Measurements from ENCODE around the gene LETMD1. TPM values are rescaled to one million over a fixed set of nuclear protein-coding genes. Genes with fewer than 3 reads are reported as not detected.
"Not testable (repeated sequence)": the region's sequence is repeated elsewhere in the genome, so short reads cannot be mapped to it uniquely, and the experiment has no call there.

Gene LETMD1
- 100 to 1,000 TPM in 1 of 2 donors, 10 to 100 TPM in 1; 91.0 to 124 TPM for total RNA-seq

GRCh38 chr12:51047655-51048540 is at the start of gene LETMD1:
LETMD1 (plus strand) TSS chr12:51048327; CDS start chr12:51048357, 30 bp downstream.
- ATAC-seq = peak; percentile 98
- DNase-seq (ENCODE audit: low spot score in 2 of 2) = peak; percentile 90 to 94
- peak within 1 kb of the TSS; percentile 90 to 93 for H3K27ac Mint-ChIP-seq
- H3K9me3 Mint-ChIP-seq = no peaks in the 10 kb centered on the region
- peaks cover 11 to 15% of the 10 kb centered on the region in 2 donors for H3K36me3 Mint-ChIP-seq

GRCh38 chr12:50999093-50999492 is 49.0 kb upstream of the LETMD1 start:
- H3K27ac Mint-ChIP-seq = peak overlapping the region in 1 of 2 donors; percentile 6
- DNase-seq (ENCODE audit: low spot score in 2 of 2) (no peak), ATAC-seq (no peak)
- peaks cover 13 to 40% of the 10 kb centered on the region in 2 donors for H3K36me3 Mint-ChIP-seq
- no peaks in the 10 kb centered on the region for H3K9me3 Mint-ChIP-seq

GRCh38 chr12:51000245-51000644 is 47.9 kb upstream of the LETMD1 start:
- ATAC-seq (peak in 1 of 2 donors; percentile 87), DNase-seq (ENCODE audit: low spot score in 2 of 2) (no peak)
- H3K36me3 Mint-ChIP-seq = peaks cover 6 to 32% of the 10 kb centered on the region in 2 donors
- H3K27ac Mint-ChIP-seq = peak overlapping the region; percentile 72 to 81
- no peaks in the 10 kb centered on the region for H3K9me3 Mint-ChIP-seq

- peaks cover 6 to 28% of the 10 kb centered on the region in 2 donors for H3K36me3 Mint-ChIP-seq
Measured at GRCh38 chr12:51001799-51002198, 46.3 kb upstream of the LETMD1 start.

GRCh38 chr12:51004504-51004903 is 43.6 kb upstream of the LETMD1 start:
- Mint-ChIP-seq H3K36me3 (peaks cover 11 to 38% of the 10 kb centered on the region in 2 donors), H3K9me3 (no peaks in the 10 kb centered on the region), H3K27ac (no peak overlapping the region)
- no peak for ATAC-seq
- no peak for DNase-seq (ENCODE audit: low spot score in 2 of 2)

More at GRCh38 chr12:51001799-51002198, 46.3 kb upstream of the LETMD1 start:
- DNase-seq (ENCODE audit: low spot score in 2 of 2) = no peak
- Mint-ChIP-seq H3K9me3 (no peaks in the 10 kb centered on the region), H3K27ac (peak overlapping the region in 1 of 2 donors; percentile 53)
- no peak for ATAC-seq

- H3K36me3 Mint-ChIP-seq = peaks cover 11 to 36% of the 10 kb centered on the region in 2 donors
Measured at GRCh38 chr12:51005030-51005429, 43.1 kb upstream of the LETMD1 start.

GRCh38 chr12:51005671-51006070 is 42.5 kb upstream of the LETMD1 start:
- no peak for DNase-seq (ENCODE audit: low spot score in 2 of 2)
- ATAC-seq = no peak
- Mint-ChIP-seq H3K36me3 (peaks cover 6 to 29% of the 10 kb centered on the region in 2 donors), H3K27ac (peak overlapping the region in 1 of 2 donors; percentile 4), H3K9me3 (no peaks in the 10 kb centered on the region)

More at GRCh38 chr12:51005030-51005429, 43.1 kb upstream of the LETMD1 start:
- H3K27ac Mint-ChIP-seq = no peak overlapping the region
- H3K9me3 Mint-ChIP-seq = no peaks in the 10 kb centered on the region
- DNase-seq (ENCODE audit: low spot score in 2 of 2) (no peak), ATAC-seq (no peak)

GRCh38 chr12:51008329-51009055 is 39.6 kb upstream of the LETMD1 start:
- ATAC-seq (no peak), DNase-seq (ENCODE audit: low spot score in 2 of 2) (no peak)
- Mint-ChIP-seq H3K9me3 (no peaks in the 10 kb centered on the region), H3K36me3 (peaks cover 6 to 29% of the 10 kb centered on the region in 2 donors), H3K27ac (peak overlapping the region; percentile 60 to 82)

GRCh38 chr12:51009056-51009440 is 39.1 kb upstream of the LETMD1 start:
- H3K9me3 Mint-ChIP-seq = no peaks in the 10 kb centered on the region
- peak; percentile 78 to 99 for ATAC-seq
- peaks cover 6 to 29% of the 10 kb centered on the region in 2 donors for H3K36me3 Mint-ChIP-seq
- H3K27ac Mint-ChIP-seq = peak overlapping the region; percentile 60 to 82
- peak; percentile 56 to 59 for DNase-seq (ENCODE audit: low spot score in 2 of 2)

GRCh38 chr12:51011955-51012354 is 36.2 kb upstream of the LETMD1 start:
- H3K9me3 Mint-ChIP-seq = no peaks in the 10 kb centered on the region
- peak overlapping the region in 1 of 2 donors; percentile 35 for H3K27ac Mint-ChIP-seq
- H3K36me3 Mint-ChIP-seq = peaks cover 6 to 18% of the 10 kb centered on the region in 2 donors
- no peak for DNase-seq (ENCODE audit: low spot score in 2 of 2)
- no peak for ATAC-seq

GRCh38 chr12:51012570-51013236 is 35.4 kb upstream of the LETMD1 start:
- H3K27ac Mint-ChIP-seq = no peak overlapping the region
- ATAC-seq = no peak

GRCh38 chr12:51013441-51013840 is 34.7 kb upstream of the LETMD1 start:
- H3K9me3 Mint-ChIP-seq = no peaks in the 10 kb centered on the region
- no peak for DNase-seq (ENCODE audit: low spot score in 2 of 2)
- no peak overlapping the region for H3K27ac Mint-ChIP-seq
- no peak for ATAC-seq
- H3K36me3 Mint-ChIP-seq = peaks cover 6 to 7% of the 10 kb centered on the region in 2 donors

More at GRCh38 chr12:51012570-51013236, 35.4 kb upstream of the LETMD1 start:
- Mint-ChIP-seq H3K9me3 (no peaks in the 10 kb centered on the region), H3K36me3 (peaks cover 6 to 13% of the 10 kb centered on the region in 2 donors)
- no peak for DNase-seq (ENCODE audit: low spot score in 2 of 2)

- H3K9me3 Mint-ChIP-seq; H3K36me3 Mint-ChIP-seq; ATAC-seq; DNase-seq (ENCODE audit: low spot score in 2 of 2); H3K27ac Mint-ChIP-seq: not testable (repeated sequence)
Measured at GRCh38 chr12:51014467-51014866, 33.7 kb upstream of the LETMD1 start.

GRCh38 chr12:51017452-51017851 is 30.7 kb upstream of the LETMD1 start:
- Mint-ChIP-seq H3K36me3 (no peaks in the 10 kb centered on the region), H3K27ac (no peak overlapping the region), H3K9me3 (no peaks in the 10 kb centered on the region)
- DNase-seq (ENCODE audit: low spot score in 2 of 2) (no peak), ATAC-seq (no peak)

- H3K36me3 Mint-ChIP-seq = no peaks in the 10 kb centered on the region
- no peak overlapping the region for H3K27ac Mint-ChIP-seq
- ATAC-seq (no peak), DNase-seq (ENCODE audit: low spot score in 2 of 2) (no peak)
- H3K9me3 Mint-ChIP-seq = no peaks in the 10 kb centered on the region
Measured at GRCh38 chr12:51018956-51019355, 29.2 kb upstream of the LETMD1 start.

- Mint-ChIP-seq H3K36me3 (no peaks in the 10 kb centered on the region), H3K9me3 (no peaks in the 10 kb centered on the region), H3K27ac (no peak overlapping the region)
- no peak for ATAC-seq
- no peak for DNase-seq (ENCODE audit: low spot score in 2 of 2)
Measured at GRCh38 chr12:51019927-51020326, 28.2 kb upstream of the LETMD1 start.

Measured in activated naive CD4-positive, alpha-beta T cell treated with anti-CD3 and anti-CD28 coated beads, Interleukin-2, amount 50 U/mL, for 72 hours (primary cell).